KOPT-K1 (cell line): Measurements from ENCODE around the gene RPGRIP1L.

Experiments used
- H3K27ac ChIP-seq: fragments of 200-600 bp; sonication (generic); 2 replicates; pipeline ENCODE4 v1.5.1; 2016; ENCODE audit warnings: antibody characterized with exemption, mild to moderate bottlenecking, low read depth, low read length; ENCODE audit not compliant: poor library complexity, severe bottlenecking
- H3K36me3 ChIP-seq: fragments of 200-600 bp; sonication (generic); 2 replicates; pipeline ENCODE4 v1.5.1; 2017; ENCODE audit warnings: antibody characterized with exemption, mild to moderate bottlenecking, low read length, moderate library complexity; ENCODE audit not compliant: insufficient read depth
- H3K9me3 ChIP-seq: fragments of 200-600 bp; sonication (generic); 2 replicates; pipeline ENCODE4 v1.5.1; 2017; ENCODE audit warnings: antibody characterized with exemption, low read length, mild to moderate bottlenecking; ENCODE audit not compliant: insufficient read depth, poor library complexity, severe bottlenecking

The RPGRIP1L gene

DNA sequence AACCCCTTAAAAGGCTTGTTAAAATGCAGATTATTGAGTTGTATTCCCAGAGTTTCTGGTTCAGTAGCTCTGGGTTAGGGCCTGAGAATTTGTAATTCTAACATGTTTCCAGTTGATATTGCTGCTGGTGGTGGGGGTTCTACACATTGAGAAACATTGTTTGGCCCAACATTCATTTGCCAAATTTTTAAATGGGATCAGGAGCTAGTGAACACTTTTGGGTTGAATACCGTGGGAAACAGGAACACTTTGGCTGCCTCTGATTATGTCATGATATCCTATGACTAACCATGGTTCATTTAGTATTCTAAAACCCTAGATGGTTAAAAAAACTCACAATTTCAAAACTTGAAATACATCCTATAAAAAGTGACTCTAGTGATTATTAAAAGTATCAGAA is 89.3 kb downstream of the RPGRIP1L start:
- Histone ChIP-seq H3K27ac (no peak overlapping the region), H3K9me3 (no peaks in the 10 kb centered on the region), H3K36me3 (no peaks in the 10 kb centered on the region)

- Histone ChIP-seq H3K36me3 (no peaks in the 10 kb centered on the region), H3K27ac (no peak overlapping the region), H3K9me3 (no peaks in the 10 kb centered on the region)
These were observed 91.7 kb downstream of the RPGRIP1L start for GRCh38 chr16:53612003-53612402.

- no peaks in the 10 kb centered on the region for H3K9me3 ChIP-seq
- H3K27ac ChIP-seq = no peak overlapping the region
These were observed 92.4 kb downstream of the RPGRIP1L start for GRCh38 chr16:53611179-53611696.

DNA sequence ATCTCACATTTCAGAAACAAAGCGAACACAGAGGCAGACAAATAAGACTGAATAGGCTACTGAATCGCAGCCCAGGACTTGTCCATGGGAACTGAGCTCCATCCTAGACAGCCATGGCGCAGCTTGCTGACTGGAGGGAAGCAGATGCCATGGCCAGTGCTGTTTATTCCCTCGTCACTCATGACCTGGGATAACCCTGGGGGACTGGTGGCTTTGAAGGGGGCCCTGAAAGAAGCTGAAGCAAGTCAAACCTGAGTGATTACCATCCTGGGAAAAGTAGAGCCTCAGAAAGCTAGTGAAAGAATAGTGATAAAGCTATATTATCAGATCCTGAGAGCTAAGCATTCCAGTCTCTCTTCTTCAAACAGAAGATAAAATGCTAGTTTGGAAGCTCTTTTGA is 94.1 kb downstream of the RPGRIP1L start:
- H3K9me3 ChIP-seq = no peaks in the 10 kb centered on the region
- H3K36me3 ChIP-seq = no peaks in the 10 kb centered on the region
- H3K27ac ChIP-seq = no peak overlapping the region

More at GRCh38 chr16:53611179-53611696, 92.4 kb downstream of the RPGRIP1L start:
- H3K36me3 ChIP-seq = no peaks in the 10 kb centered on the region

GRCh38 chr16:53608094-53608493 is 95.6 kb downstream of the RPGRIP1L start:
- no peaks in the 10 kb centered on the region for H3K9me3 ChIP-seq
- H3K36me3 ChIP-seq = no peaks in the 10 kb centered on the region
- H3K27ac ChIP-seq = no peak overlapping the region

DNA sequence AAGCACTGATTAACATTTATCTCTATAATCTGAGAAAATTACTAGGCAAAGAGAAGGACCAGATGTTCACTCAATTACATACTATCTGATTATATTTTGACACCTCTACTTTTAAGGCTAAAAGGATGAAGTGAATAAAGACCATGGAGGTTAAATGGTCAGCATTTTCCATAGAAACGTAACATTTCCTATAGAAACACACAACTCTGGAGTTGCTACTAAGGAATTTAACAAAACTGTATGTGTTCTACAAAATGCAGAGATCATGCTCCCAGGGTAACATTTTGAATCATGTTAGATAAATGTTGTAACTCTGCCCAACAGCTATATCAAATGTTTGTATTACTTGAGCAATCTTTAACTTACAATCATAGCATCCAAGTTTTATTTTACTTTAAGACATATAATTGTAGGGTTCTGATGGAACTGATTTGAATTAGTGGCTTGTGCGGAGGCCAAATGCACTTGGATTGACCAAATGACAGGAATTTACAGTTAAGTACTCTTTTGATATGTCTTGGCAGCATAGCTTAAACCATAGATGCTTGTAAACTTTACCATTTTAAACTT is 97.7 kb downstream of the RPGRIP1L start:
- Histone ChIP-seq H3K36me3 (no peaks in the 10 kb centered on the region), H3K27ac (no peak overlapping the region), H3K9me3 (no peaks in the 10 kb centered on the region)

- Histone ChIP-seq H3K27ac (no peak overlapping the region), H3K9me3 (no peaks in the 10 kb centered on the region), H3K36me3 (no peaks in the 10 kb centered on the region)
These were observed 98.3 kb downstream of the RPGRIP1L start for GRCh38 chr16:53605356-53605755.

DNA sequence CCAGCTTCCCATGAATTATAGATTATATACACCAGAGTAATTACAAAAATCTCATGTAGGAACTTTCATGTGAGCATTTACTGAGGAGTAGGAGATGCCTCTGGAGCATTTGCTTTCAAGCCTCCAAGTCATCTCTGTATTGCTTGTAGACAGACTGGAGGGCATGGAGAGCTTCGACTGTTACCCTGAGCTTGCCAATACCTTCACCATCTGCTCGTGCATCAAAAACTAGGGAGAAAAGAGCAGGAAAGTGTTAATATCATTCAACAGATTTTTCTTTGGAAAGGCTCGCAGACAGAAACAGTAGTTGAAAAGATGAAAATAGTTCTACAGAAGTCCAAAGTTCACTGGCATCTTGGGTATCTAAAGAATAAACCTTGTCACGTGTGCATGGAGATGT is 101.7 kb downstream of the RPGRIP1L start:
- Histone ChIP-seq H3K36me3 (no peaks in the 10 kb centered on the region), H3K27ac (no peak overlapping the region), H3K9me3 (no peaks in the 10 kb centered on the region)

- H3K9me3 ChIP-seq = no peaks in the 10 kb centered on the region
- H3K36me3 ChIP-seq = no peaks in the 10 kb centered on the region
- no peak overlapping the region for H3K27ac ChIP-seq
These were observed 103.0 kb downstream of the RPGRIP1L start for GRCh38 chr16:53600616-53601015.

DNA sequence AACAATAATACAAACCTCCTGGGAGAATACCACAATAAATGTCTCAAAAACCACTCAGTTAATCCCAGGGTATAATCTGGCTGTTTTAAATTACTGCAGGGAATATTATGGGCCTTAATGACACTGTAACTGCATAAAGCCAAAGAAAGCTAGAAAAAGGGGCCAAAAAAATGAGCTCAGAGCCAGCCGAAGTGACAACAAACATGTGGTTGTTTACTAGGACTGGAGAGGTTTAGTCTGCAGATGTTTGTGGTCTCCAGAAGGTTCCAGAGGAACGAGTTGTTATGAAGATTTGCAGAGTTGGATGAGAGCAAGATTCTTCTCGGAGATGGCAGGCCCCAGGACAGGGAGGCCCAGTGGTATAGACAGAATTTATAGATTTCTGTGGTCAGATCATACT is 103.5 kb downstream of the RPGRIP1L start:
- Histone ChIP-seq H3K27ac (no peak overlapping the region), H3K36me3 (no peaks in the 10 kb centered on the region), H3K9me3 (no peaks in the 10 kb centered on the region)

- H3K36me3 ChIP-seq = no peaks in the 10 kb centered on the region
- no peak overlapping the region for H3K27ac ChIP-seq
- H3K9me3 ChIP-seq = no peaks in the 10 kb centered on the region
These were observed 104.1 kb downstream of the RPGRIP1L start for GRCh38 chr16:53599548-53599947.

- Histone ChIP-seq H3K9me3 (no peaks in the 10 kb centered on the region), H3K36me3 (no peaks in the 10 kb centered on the region), H3K27ac (no peak overlapping the region)
These were observed 105.0 kb downstream of the RPGRIP1L start for GRCh38 chr16:53598511-53599275.

DNA sequence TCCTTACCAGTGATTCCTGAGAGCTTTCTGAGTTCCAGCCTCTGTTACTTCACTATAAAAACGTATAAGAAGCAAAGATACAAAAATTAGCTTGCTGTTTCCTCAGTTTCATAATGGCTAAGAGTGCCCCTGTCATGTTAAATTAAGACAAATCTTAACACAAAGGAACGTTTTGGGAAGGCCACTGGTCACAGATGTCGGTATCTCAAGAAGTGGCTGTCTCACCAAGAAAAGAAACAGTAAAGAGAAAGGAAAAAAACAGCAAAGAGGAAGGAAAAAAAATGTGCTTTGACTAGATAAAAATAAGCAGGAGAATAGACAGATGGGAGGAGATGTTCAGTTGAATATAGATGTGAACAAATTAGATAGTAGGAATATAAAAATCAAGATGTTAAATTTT is 105.9 kb downstream of the RPGRIP1L start:
- Histone ChIP-seq H3K36me3 (no peaks in the 10 kb centered on the region), H3K9me3 (no peaks in the 10 kb centered on the region)

DNA sequence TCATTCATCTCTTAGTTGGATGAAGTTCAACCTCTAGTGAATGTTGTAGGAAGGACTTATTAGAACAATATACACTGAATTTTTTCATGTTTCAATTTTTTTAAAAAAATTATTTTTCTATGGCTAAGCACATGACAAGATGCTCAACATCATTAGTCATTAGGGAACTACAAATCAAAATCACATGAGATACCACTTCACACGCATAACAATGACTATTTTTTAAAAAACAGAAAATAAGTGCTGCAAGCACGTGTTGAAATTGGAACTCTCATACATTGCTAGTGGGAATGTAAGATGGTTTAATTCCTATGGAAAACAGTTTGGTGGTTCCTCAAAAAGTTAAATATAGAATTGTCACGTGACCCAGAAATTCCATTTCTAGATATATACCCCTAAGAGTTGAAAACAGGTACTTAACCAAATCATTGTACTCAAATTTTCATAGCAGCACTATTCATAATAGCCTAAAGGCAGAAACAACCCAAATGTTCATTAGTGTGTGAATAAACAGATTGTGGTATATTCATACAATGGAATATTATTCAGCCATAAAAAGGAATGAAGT is 115.5 kb downstream of the RPGRIP1L start:
- no peaks in the 10 kb centered on the region for H3K36me3 ChIP-seq
- peaks cover 8% of the 10 kb centered on the region for H3K9me3 ChIP-seq
- no peak overlapping the region for H3K27ac ChIP-seq

More for the DNA sequence above, 105.9 kb downstream of the RPGRIP1L start:
- H3K27ac ChIP-seq = no peak overlapping the region

DNA sequence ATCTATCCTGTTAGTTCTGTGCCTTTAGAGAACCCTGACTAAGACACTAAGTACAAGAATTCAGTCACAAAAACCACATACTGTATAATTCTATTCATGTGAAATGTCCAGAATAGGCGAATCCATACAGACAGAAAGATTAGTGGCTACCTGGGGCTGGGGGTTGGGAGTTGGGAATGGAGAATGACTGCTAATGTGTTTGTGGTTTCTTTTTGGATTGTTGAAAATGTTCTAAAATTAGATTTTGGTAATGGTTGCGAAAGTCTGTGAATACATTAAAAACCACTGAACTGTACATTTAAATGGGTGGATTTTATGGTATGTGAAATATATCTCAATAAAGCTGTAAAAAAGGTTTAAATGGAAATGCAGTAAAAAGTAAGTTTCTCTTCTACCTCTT is 120.3 kb downstream of the RPGRIP1L start:
- H3K27ac ChIP-seq = no peak overlapping the region
- no peaks in the 10 kb centered on the region for H3K9me3 ChIP-seq
- H3K36me3 ChIP-seq = no peaks in the 10 kb centered on the region
